K562 (cell line): Measurements from ENCODE around the gene KCNH2. TPM values are rescaled to one million over a fixed set of nuclear protein-coding genes. Genes with fewer than 3 reads are reported as not detected.
A peak's percentile ranks its signal among the peaks of the same experiment; 100 is the strongest.

ENCODE experiments used
- C11orf30 ChIP-seq: fragments of 450-650 bp; IDR thresholded peaks from 2 replicates; pipeline ENCODE4 v1.6.1; 2016; ENCODE audit warnings: low read depth, mild to moderate bottlenecking
- PTBP1 ChIP-seq: fragments of 200-400 bp; formaldehyde crosslinking; IDR thresholded peaks from 2 replicates; pipeline ENCODE4 v1.6.1; 2017; ENCODE audit warnings: low read depth, low read length
- SMARCE1 ChIP-seq: fragments of 450-650 bp; IDR thresholded peaks from 2 replicates; pipeline ENCODE4 v1.7.1; 2016; ENCODE audit warnings: mild to moderate bottlenecking
- SRSF9 ChIP-seq: fragments of 200-400 bp; formaldehyde crosslinking; IDR thresholded peaks from 2 replicates; pipeline ENCODE4 v1.6.1; 2017; ENCODE audit warnings: low read depth, low read length, borderline replicate concordance
- STAT5A ChIP-seq: IDR thresholded peaks from 2 replicates; pipeline ENCODE4 v1.6.1; 2012; ENCODE audit warnings: low read length, inconsistent platforms, borderline replicate concordance
- TAF7 ChIP-seq: fragments of 450-650 bp; IDR thresholded peaks from 2 replicates; pipeline ENCODE4 v1.6.1; 2016; ENCODE audit warnings: missing genetic modification characterization, missing compliant biosample characterization
- ZBTB7A ChIP-seq: IDR thresholded peaks from 2 replicates; pipeline ENCODE4 v1.6.1; 2011; ENCODE audit warnings: low read depth, mild to moderate bottlenecking, low read length, moderate library complexity, borderline replicate concordance; ENCODE audit not compliant: control insufficient read depth
- polyA plus RNA-seq, 8 experiments: library from polyadenylated mRNA; depleted of rRNA in 4 of 8; stranded (reverse) in 5 of 8; unstranded in 3 of 8; fragments of >200 nt; fragmentation: Nextera tagmentation in 2 of 8; fragmentation: Illumina TruSeq in 1 of 8; extraction: Ambion mirVana in 2 of 8; extraction: Trizol in 1 of 8; gene quantifications; 2 replicates each; pipeline versions ENCODE4 v1.2.1 to v1.2.3, GENCODE V29; 2011 to 2014; ENCODE audit warnings: inconsistent platforms in 1 of 8, missing spikeins in 1 of 8
- total RNA-seq, 7 experiments: library from RNA; depleted of rRNA in 6 of 7; stranded (reverse); fragments of >200 nt in 6 of 7; fragmentation: Illumina TruSeq in 2 of 7; extraction: Trizol in 2 of 7; gene quantifications; 2 replicates each; pipeline versions ENCODE4 v1.2.1 to v1.2.3, GENCODE V29; 2011 to 2021; ENCODE audit warnings: low replicate concordance in 1 of 7
- TF ChIP-seq, protein P1 (sequence below): fragments of 250-450 bp; sonication (Bioruptor Pico); IDR thresholded peaks from 2 replicates; pipeline ENCODE4 v1.8.0; 2022; ENCODE audit warnings: inconsistent platforms
- TF ChIP-seq, protein P2 (sequence below): fragments of 450-650 bp; conservative IDR thresholded peaks from 2 replicates; pipeline ENCODE4 v1.6.1; 2016; ENCODE audit warnings: missing genetic modification characterization, low read depth, mild to moderate bottlenecking, control low read depth, missing compliant biosample characterization
- TF ChIP-seq, protein P3 (sequence below): sonication (generic); formaldehyde crosslinking; IDR thresholded peaks from 2 replicates; pipeline ENCODE4 v1.8.1; 2022; ENCODE audit warnings: missing genetic modification reagents
- TF ChIP-seq, protein P4 (sequence below), 2 experiments: IDR thresholded peaks in 1 of 2; conservative IDR thresholded peaks in 1 of 2; 2 replicates each; pipeline ENCODE4 v1.6.1; 2016; ENCODE audit warnings: low read depth in 2 of 2, mild to moderate bottlenecking in 1 of 2, missing compliant biosample characterization in 1 of 2, missing genetic modification characterization in 1 of 2, moderate library complexity in 1 of 2
- TF ChIP-seq, protein P5 (sequence below): fragments of 250-450 bp; sonication (Bioruptor Pico); IDR thresholded peaks from 2 replicates; pipeline ENCODE4 v1.8.0; 2022; ENCODE audit warnings: moderate library complexity, mild to moderate bottlenecking, inconsistent platforms
- TF ChIP-seq, protein P6 (sequence below): fragments of 250-450 bp; sonication (Bioruptor Pico); IDR thresholded peaks from 2 replicates; pipeline ENCODE4 v1.5.0; 2021; ENCODE audit warnings: mild to moderate bottlenecking, moderate library complexity

KCNH2 gene
- total and polyA plus RNA-seq, 9 of the 15 experiments (the other 6 are each of a cell fraction or from before 2014, with no cell fraction given): 18.1 to 368 (median 218) TPM

DNA sequence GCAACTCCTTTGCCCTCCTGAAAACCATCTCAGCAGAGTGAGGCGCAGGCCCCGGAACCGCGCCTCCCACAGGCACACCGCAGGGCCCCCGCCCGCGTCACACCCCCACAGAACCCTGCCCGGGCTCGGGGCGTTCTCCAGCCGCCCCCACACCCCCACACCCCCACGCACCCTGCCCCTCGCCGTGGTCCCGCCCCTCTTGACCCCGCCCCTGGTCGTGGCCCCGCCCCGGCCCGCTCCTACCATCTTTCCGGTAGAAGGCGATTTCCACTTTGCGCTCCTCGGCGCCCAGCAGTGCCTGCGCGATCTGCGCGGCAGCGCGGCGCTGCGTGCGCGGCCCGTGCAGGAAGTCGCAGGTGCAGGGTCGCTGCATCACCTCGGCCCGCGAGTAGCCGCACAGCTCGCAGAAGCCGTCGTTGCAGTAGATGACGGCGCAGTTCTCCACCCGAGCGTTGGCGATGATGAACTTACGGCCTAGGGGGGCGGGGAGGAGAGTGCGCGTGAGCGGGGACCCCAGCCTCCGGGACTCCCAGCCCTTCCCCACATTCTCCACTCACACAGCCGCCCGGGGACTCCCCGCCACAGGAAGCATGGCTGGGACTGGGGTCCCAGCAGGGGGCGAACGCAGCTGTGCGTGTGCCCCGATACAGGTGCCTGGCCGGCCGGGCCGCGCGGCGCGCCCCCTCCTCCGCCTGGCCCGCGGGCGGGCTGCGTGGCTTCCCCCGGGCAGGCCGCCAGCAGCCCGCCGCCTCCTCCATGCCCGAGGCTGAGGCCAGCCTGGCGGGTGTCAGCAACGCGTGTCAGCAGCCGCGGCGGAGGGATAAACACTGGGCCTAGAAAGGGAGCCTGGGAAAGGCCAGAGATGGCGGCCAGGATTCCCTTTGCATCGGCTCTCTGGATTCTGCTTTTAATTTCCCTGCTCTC lies 3.4 kb downstream of the KCNH2 start (continued):
- TF ChIP-seq ZBTB7A: peak; percentile 73; the same call in 1 of the 2 replicates
- no peak for TF ChIP-seq PTBP1
- TF ChIP-seq, protein P1, sequence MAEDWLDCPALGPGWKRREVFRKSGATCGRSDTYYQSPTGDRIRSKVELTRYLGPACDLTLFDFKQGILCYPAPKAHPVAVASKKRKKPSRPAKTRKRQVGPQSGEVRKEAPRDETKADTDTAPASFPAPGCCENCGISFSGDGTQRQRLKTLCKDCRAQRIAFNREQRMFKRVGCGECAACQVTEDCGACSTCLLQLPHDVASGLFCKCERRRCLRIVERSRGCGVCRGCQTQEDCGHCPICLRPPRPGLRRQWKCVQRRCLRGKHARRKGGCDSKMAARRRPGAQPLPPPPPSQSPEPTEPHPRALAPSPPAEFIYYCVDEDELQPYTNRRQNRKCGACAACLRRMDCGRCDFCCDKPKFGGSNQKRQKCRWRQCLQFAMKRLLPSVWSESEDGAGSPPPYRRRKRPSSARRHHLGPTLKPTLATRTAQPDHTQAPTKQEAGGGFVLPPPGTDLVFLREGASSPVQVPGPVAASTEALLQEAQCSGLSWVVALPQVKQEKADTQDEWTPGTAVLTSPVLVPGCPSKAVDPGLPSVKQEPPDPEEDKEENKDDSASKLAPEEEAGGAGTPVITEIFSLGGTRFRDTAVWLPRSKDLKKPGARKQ: no peak
- TF ChIP-seq, protein P2, sequence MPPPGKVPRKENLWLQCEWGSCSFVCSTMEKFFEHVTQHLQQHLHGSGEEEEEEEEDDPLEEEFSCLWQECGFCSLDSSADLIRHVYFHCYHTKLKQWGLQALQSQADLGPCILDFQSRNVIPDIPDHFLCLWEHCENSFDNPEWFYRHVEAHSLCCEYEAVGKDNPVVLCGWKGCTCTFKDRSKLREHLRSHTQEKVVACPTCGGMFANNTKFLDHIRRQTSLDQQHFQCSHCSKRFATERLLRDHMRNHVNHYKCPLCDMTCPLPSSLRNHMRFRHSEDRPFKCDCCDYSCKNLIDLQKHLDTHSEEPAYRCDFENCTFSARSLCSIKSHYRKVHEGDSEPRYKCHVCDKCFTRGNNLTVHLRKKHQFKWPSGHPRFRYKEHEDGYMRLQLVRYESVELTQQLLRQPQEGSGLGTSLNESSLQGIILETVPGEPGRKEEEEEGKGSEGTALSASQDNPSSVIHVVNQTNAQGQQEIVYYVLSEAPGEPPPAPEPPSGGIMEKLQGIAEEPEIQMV (tag): no peak
- TF ChIP-seq, protein P3, sequence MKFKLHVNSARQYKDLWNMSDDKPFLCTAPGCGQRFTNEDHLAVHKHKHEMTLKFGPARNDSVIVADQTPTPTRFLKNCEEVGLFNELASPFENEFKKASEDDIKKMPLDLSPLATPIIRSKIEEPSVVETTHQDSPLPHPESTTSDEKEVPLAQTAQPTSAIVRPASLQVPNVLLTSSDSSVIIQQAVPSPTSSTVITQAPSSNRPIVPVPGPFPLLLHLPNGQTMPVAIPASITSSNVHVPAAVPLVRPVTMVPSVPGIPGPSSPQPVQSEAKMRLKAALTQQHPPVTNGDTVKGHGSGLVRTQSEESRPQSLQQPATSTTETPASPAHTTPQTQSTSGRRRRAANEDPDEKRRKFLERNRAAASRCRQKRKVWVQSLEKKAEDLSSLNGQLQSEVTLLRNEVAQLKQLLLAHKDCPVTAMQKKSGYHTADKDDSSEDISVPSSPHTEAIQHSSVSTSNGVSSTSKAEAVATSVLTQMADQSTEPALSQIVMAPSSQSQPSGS (CRISPR knock-in tag): no peak
- TF ChIP-seq SRSF9: no peak
- peak; percentile 53; the same call in 1 of the 2 replicates for TF ChIP-seq TAF7 (tag)
- no peak; the same call in 1 of the 2 replicates for TF ChIP-seq C11orf30
- TF ChIP-seq STAT5A: no peak; the same call in 1 of the 2 replicates
- TF ChIP-seq, protein P4, sequence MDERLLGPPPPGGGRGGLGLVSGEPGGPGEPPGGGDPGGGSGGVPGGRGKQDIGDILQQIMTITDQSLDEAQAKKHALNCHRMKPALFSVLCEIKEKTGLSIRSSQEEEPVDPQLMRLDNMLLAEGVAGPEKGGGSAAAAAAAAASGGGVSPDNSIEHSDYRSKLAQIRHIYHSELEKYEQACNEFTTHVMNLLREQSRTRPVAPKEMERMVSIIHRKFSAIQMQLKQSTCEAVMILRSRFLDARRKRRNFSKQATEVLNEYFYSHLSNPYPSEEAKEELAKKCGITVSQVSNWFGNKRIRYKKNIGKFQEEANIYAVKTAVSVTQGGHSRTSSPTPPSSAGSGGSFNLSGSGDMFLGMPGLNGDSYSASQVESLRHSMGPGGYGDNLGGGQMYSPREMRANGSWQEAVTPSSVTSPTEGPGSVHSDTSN (CRISPR knock-in tag; IDR thresholded peaks at IDR 0.05; ENCODE audit: low read depth): no peak
- TF ChIP-seq, protein P4 (tag; conservative IDR thresholded peaks at IDR 0.05; ENCODE audit: low read depth): no peak
- TF ChIP-seq SMARCE1: no peak; the same call in 1 of the 2 replicates
- TF ChIP-seq, protein P5, sequence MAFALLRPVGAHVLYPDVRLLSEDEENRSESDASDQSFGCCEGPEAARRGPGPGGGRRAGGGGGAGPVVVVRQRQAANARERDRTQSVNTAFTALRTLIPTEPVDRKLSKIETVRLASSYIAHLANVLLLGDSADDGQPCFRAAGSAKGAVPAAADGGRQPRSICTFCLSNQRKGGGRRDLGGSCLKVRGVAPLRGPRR (CRISPR knock-in tag): no peak
- TF ChIP-seq, protein P6, sequence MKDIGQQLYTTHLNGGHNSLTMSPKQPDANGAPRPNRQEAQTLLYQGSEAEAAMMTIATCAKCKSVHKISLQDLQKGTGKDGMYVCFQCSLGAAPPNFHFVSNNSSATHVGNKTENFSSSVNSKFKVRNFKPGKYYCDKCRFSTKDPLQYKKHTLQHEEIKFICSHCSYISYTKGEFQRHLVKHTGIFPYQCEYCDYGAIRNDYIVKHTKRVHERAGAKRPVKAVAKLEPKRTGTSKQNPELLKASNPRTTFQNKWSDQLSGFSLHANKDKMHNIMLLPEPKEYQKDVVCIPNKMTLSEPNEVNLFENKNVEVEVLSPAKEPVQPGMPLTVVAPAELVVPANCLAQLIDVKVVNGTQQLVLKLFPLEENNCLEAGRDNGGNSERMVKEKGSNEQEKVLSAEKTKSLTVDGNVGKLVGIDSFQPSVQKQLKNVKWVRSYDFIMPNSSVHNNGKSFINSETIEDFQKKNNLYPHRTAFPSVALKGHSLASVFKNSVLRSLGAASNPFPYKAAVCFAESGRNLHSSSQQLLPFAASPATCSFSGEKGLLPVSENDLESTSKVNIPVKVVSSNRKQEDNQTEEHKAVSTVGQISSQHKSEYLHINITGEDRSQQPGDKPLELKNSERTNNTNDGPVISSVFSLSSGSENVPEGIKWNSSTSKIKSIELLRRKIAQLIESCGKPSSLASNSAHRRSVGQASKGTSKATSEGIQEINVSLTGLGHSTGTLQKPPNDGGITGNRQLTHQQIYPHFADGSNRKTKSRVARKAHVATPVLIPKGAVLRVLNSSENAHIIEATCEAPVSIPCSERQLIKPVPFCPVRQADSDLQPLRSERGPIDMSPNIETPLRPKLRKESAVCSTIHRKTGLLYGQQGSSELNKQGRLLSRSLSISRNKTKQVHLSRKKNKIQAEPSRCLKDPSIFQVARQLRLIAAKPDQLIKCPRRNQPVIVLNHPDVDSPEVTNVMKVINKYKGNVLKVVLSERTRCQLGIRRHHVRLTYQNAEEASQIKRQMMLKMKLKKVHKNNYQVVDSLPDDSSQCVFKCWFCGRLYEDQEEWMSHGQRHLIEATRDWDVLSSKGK: no peak
